Neuronal stem cell (in vitro differentiated cells): ENCODE results near the gene CCDC183.
"Not testable (repeated sequence)": the region's sequence is repeated elsewhere in the genome, so short reads cannot be mapped to it uniquely, and the experiment has no call there.

Experiments used
- DNase-seq: peaks from one replicate; pipeline ENCODE4 v3.0.0-alpha.2; 2013; ENCODE audit warnings: low spot score
- H2AFZ ChIP-seq: one replicate; pipeline ENCODE4 v1.6.1; 2013; ENCODE audit warnings: mild to moderate bottlenecking, low read length, inconsistent platforms
- H2AK5ac ChIP-seq: 2 replicates; pipeline ENCODE4 v1.6.1; 2013; ENCODE audit warnings: low read depth, mild to moderate bottlenecking, inconsistent platforms, low read length, moderate library complexity, mixed read lengths
- H2BK120ac ChIP-seq: 2 replicates; pipeline ENCODE4 v1.6.1; 2013; ENCODE audit warnings: low read depth, mild to moderate bottlenecking, inconsistent platforms, low read length, moderate library complexity, mixed read lengths
- H2BK12ac ChIP-seq: one replicate; pipeline ENCODE4 v1.6.1; 2013; ENCODE audit warnings: low read length, inconsistent platforms
- H2BK15ac ChIP-seq: 2 replicates; pipeline ENCODE4 v1.6.1; 2013; ENCODE audit warnings: mild to moderate bottlenecking, low read length, inconsistent platforms, mixed read lengths
- H2BK5ac ChIP-seq: one replicate; pipeline ENCODE4 v1.6.1; 2013; ENCODE audit warnings: inconsistent platforms, mild to moderate bottlenecking, low read length, moderate library complexity
- H3K14ac ChIP-seq: one replicate; pipeline ENCODE4 v1.6.1; 2013; ENCODE audit warnings: low read length, inconsistent platforms
- H3K18ac ChIP-seq: 2 replicates; pipeline ENCODE4 v1.6.1; 2013; ENCODE audit warnings: low read length, inconsistent platforms
- H3K23ac ChIP-seq: 2 replicates; pipeline ENCODE4 v1.6.1; 2013; ENCODE audit warnings: low read depth, mild to moderate bottlenecking, mixed read lengths, low read length, inconsistent platforms; ENCODE audit not compliant: poor library complexity
- H3K27ac ChIP-seq: replicated peaks from 3 replicates; pipeline ENCODE4 v1.5.1; 2013; ENCODE audit warnings: low read length, inconsistent platforms
- H3K27me3 ChIP-seq, 3 experiments: 2 replicates each; pipeline ENCODE4 v1.6.1; 2013; ENCODE audit warnings: low read length in 3 of 3, mild to moderate bottlenecking in 2 of 3, inconsistent platforms in 1 of 3, low read depth in 1 of 3, mixed read lengths in 1 of 3, moderate library complexity in 1 of 3; ENCODE audit not compliant: control insufficient read depth in 3 of 3, insufficient read depth in 3 of 3
- H3K36me3 ChIP-seq, 2 donors: replicated peaks in 1 of 2; 2 replicates each; pipeline ENCODE4 v1.6.1; 2013; ENCODE audit warnings: low read length in 2 of 2; ENCODE audit not compliant: control insufficient read depth in 2 of 2, insufficient read depth in 2 of 2
- H3K4ac ChIP-seq: 2 replicates; pipeline ENCODE4 v1.6.1; 2013; ENCODE audit warnings: inconsistent platforms, mild to moderate bottlenecking, low read length, moderate library complexity
- H3K4me1 ChIP-seq, 2 donors: 1 replicate in 1 of 2; 2 replicates in 1 of 2; pipeline ENCODE4 v1.6.1; 2013; ENCODE audit warnings: low read length in 2 of 2, low read depth in 1 of 2; ENCODE audit not compliant: control insufficient read depth in 2 of 2, insufficient read depth in 1 of 2
- H3K4me2 ChIP-seq: one replicate; pipeline ENCODE4 v1.6.1; 2013; ENCODE audit warnings: mild to moderate bottlenecking, low read length, inconsistent platforms; ENCODE audit not compliant: insufficient read depth, poor library complexity, severe bottlenecking
- H3K4me3 ChIP-seq, 2 donors: 2 replicates each; pipeline ENCODE4 v1.5.1; 2013; ENCODE audit warnings: low read length in 2 of 2, mild to moderate bottlenecking in 2 of 2, inconsistent platforms in 1 of 2, moderate library complexity in 1 of 2
- H3K79me1 ChIP-seq: one replicate; pipeline ENCODE4 v1.6.1; 2013; ENCODE audit warnings: low read depth, mild to moderate bottlenecking, inconsistent platforms, low read length, moderate library complexity
- H3K9ac ChIP-seq: one replicate; pipeline ENCODE4 v1.6.1; 2013; ENCODE audit warnings: mild to moderate bottlenecking, low read depth, low read length, inconsistent platforms; ENCODE audit not compliant: poor library complexity
- H3K9me3 ChIP-seq, 2 donors: replicated peaks in 1 of 2; 2 replicates each; pipeline versions ENCODE3 to v1.6.1; 2013; ENCODE audit warnings: low read length in 2 of 2, mild to moderate bottlenecking in 2 of 2, inconsistent platforms in 1 of 2, low read depth in 1 of 2, mixed read lengths in 1 of 2, moderate library complexity in 1 of 2; ENCODE audit not compliant: control insufficient read depth in 2 of 2, insufficient read depth in 1 of 2
- H4K8ac ChIP-seq: one replicate; pipeline ENCODE4 v1.6.1; 2013; ENCODE audit warnings: low read depth, mild to moderate bottlenecking, inconsistent platforms, low read length, moderate library complexity
- H4K91ac ChIP-seq: one replicate; pipeline ENCODE4 v1.6.1; 2013; ENCODE audit warnings: low read length, low read depth, mild to moderate bottlenecking, inconsistent platforms; ENCODE audit not compliant: poor library complexity
- WGBS, 2 donors: extraction: QIAGEN DNeasy Blood & Tissue Kit; methylation state at CpG; one replicate each; pipeline ENCODE4 v1.1.7; 2013; ENCODE audit warnings: missing lambda C conversion rate in 2 of 2, mixed read lengths in 1 of 2; ENCODE audit not compliant: insufficient read length in 2 of 2, insufficient replicate concordance in 1 of 2; ENCODE audit errors: extremely low coverage in 2 of 2; 5-methylcytosine and 5-hydroxymethylcytosine counted together

CCDC183 gene

GRCh38 chr9:136760834-136761544 lies 35.1 kb upstream of the CCDC183 start:
- H2AK5ac ChIP-seq, H3K9me3 ChIP-seq, DNase-seq, H4K8ac ChIP-seq, H3K4ac ChIP-seq, H2BK120ac ChIP-seq, H3K79me1 ChIP-seq, H3K36me3 ChIP-seq, H3K4me2 ChIP-seq, H2BK12ac ChIP-seq, H2BK5ac ChIP-seq, H3K4me3 ChIP-seq, H4K91ac ChIP-seq, H3K14ac ChIP-seq, H3K27ac ChIP-seq, H3K27me3 ChIP-seq: not testable (repeated sequence)
- H3K18ac ChIP-seq: peak overlapping the region; percentile 28
- H2BK15ac ChIP-seq: peak overlapping the region; percentile 76
- H2AFZ ChIP-seq: peak overlapping the region; percentile 92
- no CpG with 5 or more reads among the region's 22 CpGs for WGBS, 2 donors
- H3K9ac ChIP-seq: peak overlapping the region; percentile 38
- peaks cover 11% of the 10 kb centered on the region in 2 donors for H3K4me1 ChIP-seq
- H3K23ac ChIP-seq: peak overlapping the region; percentile 34

- Histone ChIP-seq H2BK120ac (no peak overlapping the region), H3K9ac (peak overlapping the region; percentile 64), H3K14ac (no peak overlapping the region), H2BK5ac (peak overlapping the region; percentile 62), H4K8ac (no peak overlapping the region), H3K4me2 (no peak overlapping the region), H3K9me3 (no peaks in the 10 kb centered on the region), H4K91ac (no peak overlapping the region), H3K18ac (peak overlapping the region; percentile 84), H3K23ac (peak overlapping the region; percentile 67), H3K27me3 (peaks cover 0 to 4% (median 0%) of the 10 kb centered on the region in 3 experiments), H2BK12ac (peak overlapping the region; percentile 63), H3K4ac (no peak overlapping the region), H3K4me1 (peaks cover 11% of the 10 kb centered on the region in 2 donors), H3K4me3 (no peak overlapping the region), H2AFZ (no peak overlapping the region), H3K79me1 (no peaks in the 10 kb centered on the region), H2AK5ac (peak overlapping the region; percentile 98), H2BK15ac (peak overlapping the region; percentile 79), H3K27ac (no peak overlapping the region), H3K36me3 (no peaks in the 10 kb centered on the region)
- no peak for DNase-seq
- WGBS, 2 donors: no CpG with 5 or more reads among the region's 13 CpGs
Observed at GRCh38 chr9:136761545-136761981, 34.6 kb upstream of the CCDC183 start.

- no peak for DNase-seq
- Histone ChIP-seq H3K4me1 (peaks cover 11% of the 10 kb centered on the region in 2 donors), H3K27me3 (peaks cover 0 to 4% (median 0%) of the 10 kb centered on the region in 3 experiments), H2AFZ (no peak overlapping the region), H3K23ac (no peak overlapping the region), H2BK120ac (no peak overlapping the region), H3K4me3 (no peak overlapping the region), H2BK5ac (peak overlapping the region; percentile 62), H3K4me2 (no peak overlapping the region), H3K9me3 (no peaks in the 10 kb centered on the region), H3K14ac (no peak overlapping the region), H3K27ac (peak overlapping the region; percentile 48), H3K79me1 (no peaks in the 10 kb centered on the region), H3K4ac (no peak overlapping the region), H2BK12ac (no peak overlapping the region), H3K9ac (peak overlapping the region; percentile 51), H2AK5ac (peak overlapping the region; percentile 3), H4K8ac (no peak overlapping the region), H4K91ac (no peak overlapping the region), H3K18ac (peak overlapping the region; percentile 85), H3K36me3 (no peaks in the 10 kb centered on the region), H2BK15ac (peak overlapping the region; percentile 79)
- no CpG with 5 or more reads among the region's 17 CpGs for WGBS, 2 donors
Observed at GRCh38 chr9:136762221-136762691, 33.9 kb upstream of the CCDC183 start.

DNA sequence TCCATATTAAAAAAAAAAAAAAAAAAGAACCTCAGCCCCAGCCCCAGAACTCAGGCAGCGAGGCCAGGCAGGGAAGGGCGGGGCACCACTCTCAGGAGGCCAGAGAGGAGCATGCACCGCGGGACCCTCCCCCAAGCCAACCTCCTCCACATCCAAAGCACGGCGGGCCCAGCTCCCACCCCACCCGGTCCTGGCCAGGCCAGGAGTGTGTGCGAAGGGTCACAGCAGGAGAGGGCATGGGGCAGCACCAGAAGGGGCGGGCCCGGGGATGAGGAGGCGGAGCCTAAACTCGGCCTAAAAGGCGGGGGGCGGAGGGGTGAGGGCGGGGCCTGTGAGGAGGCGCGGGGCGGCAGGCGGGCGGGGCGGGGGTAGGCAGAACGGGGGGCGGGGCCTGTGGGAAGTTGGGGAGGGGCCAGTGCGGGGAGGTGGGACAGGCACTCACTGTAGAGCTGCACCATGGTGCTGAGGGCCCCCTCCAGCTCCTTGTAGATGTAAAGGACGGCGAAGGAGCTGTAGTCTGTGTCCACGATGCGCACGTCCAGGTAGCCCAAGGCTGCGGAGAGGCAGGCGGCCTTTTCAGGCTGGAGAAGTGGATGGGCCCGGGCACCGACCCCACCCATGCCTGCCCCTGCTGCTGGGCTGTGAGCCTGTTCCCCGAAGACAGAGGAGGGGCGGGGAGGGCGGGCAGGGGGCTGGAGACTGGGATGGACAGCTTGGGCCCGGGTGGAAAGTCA lies 33.1 kb upstream of the CCDC183 start:
- Histone ChIP-seq H2BK5ac (peak overlapping the region; percentile 93), H3K18ac (peak overlapping the region; percentile 97), H3K79me1 (no peaks in the 10 kb centered on the region), H3K4me2 (peak overlapping the region; percentile 18), H4K8ac (no peak overlapping the region), H3K9me3 (no peaks in the 10 kb centered on the region), H3K9ac (peak overlapping the region; percentile 77), H2BK120ac (no peak overlapping the region), H3K4me1 (peaks cover 11% of the 10 kb centered on the region in 2 donors), H3K27ac (peak overlapping the region; percentile 46), H2BK15ac (peak overlapping the region; percentile 99), H3K36me3 (no peaks in the 10 kb centered on the region), H3K4me3 (no peak overlapping the region), H2AFZ (peak overlapping the region; percentile 45), H2BK12ac (peak overlapping the region; percentile 97), H3K27me3 (peaks cover 0 to 7% (median 2%) of the 10 kb centered on the region in 3 experiments), H3K14ac (no peak overlapping the region), H4K91ac (no peak overlapping the region), H3K4ac (peak overlapping the region; percentile 89), H3K23ac (peak overlapping the region; percentile 97), H2AK5ac (peak overlapping the region; percentile 99)
- DNase-seq: peak; percentile 87
- no CpG with 5 or more reads among the region's 37 CpGs for WGBS, 2 donors
